Lower lobe of right lung (tissue), 2 donors: ENCODE results near the gene TRAPPC2L. TPM values are rescaled to one million over a fixed set of nuclear protein-coding genes. Genes with fewer than 3 reads are reported as not detected.

Experiments used
- ATAC-seq, 2 donors: fragments of 200-7000 bp; cut with Tn5 transposase; one replicate each; pipeline ENCODE4 v1.9.1; 2020 to 2022; ENCODE audit warnings: mild to moderate bottlenecking in 2 of 2, moderate library complexity in 2 of 2
- DNase-seq: peaks from one replicate; pipeline ENCODE4 v3.0.0-alpha.2; 2020
- H3K27ac ChIP-seq: fragments of 200-600 bp; one replicate; pipeline ENCODE4 v1.8.0; 2022
- H3K27me3 ChIP-seq: fragments of 200-600 bp; one replicate; pipeline ENCODE4 v1.8.0; 2022; ENCODE audit warnings: low read depth
- H3K36me3 ChIP-seq: fragments of 200-600 bp; one replicate; pipeline ENCODE4 v1.8.0; 2022; ENCODE audit warnings: mild to moderate bottlenecking
- H3K4me1 ChIP-seq: fragments of 200-600 bp; one replicate; pipeline ENCODE4 v1.8.0; 2022
- H3K4me3 ChIP-seq: fragments of 200-600 bp; one replicate; pipeline ENCODE4 v1.8.0; 2022; ENCODE audit warnings: mild to moderate bottlenecking
- H3K9me3 ChIP-seq: fragments of 200-600 bp; one replicate; pipeline ENCODE4 v1.8.0; 2022
- intact Hi-C: fragments of 100-400 bp; cut with DNase I; formaldehyde crosslinking; loops from one replicate; pipeline ENCODE4 v1.11.0; 2022
- total RNA-seq: library from RNA; stranded (reverse); fragmentation: NEBNext Ultra II Directional; extraction: Animal tissue kit (Norgen Biotek cat#: 25700); gene quantifications from one replicate; pipeline ENCODE4 v1.2.1, GENCODE V29; 2021
- TF ChIP-seq, protein P1 (sequence below): fragments of 200-600 bp; IDR thresholded peaks from one replicate; pipeline ENCODE4 v1.8.0; 2022; ENCODE audit warnings: antibody characterized with exemption, mild to moderate bottlenecking
- donor health status: DM: no; HTN: yes; CAD: no; lungs with severe emphysema.

Gene TRAPPC2L
- total RNA-seq, 1 donor from 2014 or later = 51.4 TPM

- H3K9me3 ChIP-seq = no peaks in the 10 kb centered on the region
- ATAC-seq (no peak), DNase-seq (no peak)
- H3K4me1 ChIP-seq = no peaks in the 10 kb centered on the region
- no peaks in the 10 kb centered on the region for H3K36me3 ChIP-seq
- peak overlapping the region; percentile 46 for H3K27ac ChIP-seq
- peaks cover 11% of the 10 kb centered on the region for H3K27me3 ChIP-seq
- TF ChIP-seq, protein P1, sequence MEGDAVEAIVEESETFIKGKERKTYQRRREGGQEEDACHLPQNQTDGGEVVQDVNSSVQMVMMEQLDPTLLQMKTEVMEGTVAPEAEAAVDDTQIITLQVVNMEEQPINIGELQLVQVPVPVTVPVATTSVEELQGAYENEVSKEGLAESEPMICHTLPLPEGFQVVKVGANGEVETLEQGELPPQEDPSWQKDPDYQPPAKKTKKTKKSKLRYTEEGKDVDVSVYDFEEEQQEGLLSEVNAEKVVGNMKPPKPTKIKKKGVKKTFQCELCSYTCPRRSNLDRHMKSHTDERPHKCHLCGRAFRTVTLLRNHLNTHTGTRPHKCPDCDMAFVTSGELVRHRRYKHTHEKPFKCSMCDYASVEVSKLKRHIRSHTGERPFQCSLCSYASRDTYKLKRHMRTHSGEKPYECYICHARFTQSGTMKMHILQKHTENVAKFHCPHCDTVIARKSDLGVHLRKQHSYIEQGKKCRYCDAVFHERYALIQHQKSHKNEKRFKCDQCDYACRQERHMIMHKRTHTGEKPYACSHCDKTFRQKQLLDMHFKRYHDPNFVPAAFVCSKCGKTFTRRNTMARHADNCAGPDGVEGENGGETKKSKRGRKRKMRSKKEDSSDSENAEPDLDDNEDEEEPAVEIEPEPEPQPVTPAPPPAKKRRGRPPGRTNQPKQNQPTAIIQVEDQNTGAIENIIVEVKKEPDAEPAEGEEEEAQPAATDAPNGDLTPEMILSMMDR = no peak
- no peak overlapping the region for H3K4me3 ChIP-seq
- intact Hi-C loops = no loop called here
Observed at GRCh38 chr16:88908307-88908706, 51.4 kb downstream of the TRAPPC2L start.

DNA sequence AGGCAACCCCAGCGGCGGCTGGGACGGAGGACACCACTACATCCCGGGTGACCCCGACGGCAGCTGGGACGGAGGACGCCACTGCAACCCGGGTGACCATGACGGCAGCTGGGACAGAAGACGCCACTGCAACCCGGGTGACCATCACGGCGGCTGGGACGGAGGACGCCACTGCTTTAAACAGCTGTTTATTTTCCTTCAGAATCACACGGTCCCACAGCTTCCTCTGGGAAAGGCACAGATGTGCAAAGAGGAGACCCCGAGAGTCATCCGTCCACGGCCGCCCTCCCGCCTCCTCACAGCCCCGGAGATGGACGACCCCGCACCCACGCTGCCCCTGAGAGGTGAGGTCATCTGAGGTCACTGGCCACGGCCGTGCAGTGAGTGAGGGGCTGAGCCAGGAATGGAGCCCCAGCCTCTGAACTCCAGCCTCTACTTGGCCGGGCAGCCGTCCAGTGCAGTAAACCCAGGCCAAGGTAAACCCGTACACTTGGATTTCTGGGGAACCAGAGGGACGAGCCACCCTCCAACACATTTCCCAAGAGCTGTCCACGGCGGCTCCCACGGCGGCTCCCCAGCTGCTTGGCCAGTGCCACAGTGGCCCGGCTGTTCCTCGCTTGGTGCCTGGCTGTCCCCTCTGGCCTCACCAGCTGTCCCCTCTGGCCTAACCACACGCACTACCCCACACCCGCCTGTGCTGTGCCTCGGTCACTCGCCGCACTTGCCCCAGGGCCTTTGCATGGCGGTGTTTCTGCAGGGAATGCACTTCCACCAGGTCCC lies 52.7 kb downstream of the TRAPPC2L start:
- no peaks in the 10 kb centered on the region for H3K4me1 ChIP-seq
- H3K4me3 ChIP-seq = no peak overlapping the region
- no peak for DNase-seq
- no peaks in the 10 kb centered on the region for H3K9me3 ChIP-seq
- peak overlapping the region; percentile 58 for H3K27ac ChIP-seq
- no peak for ATAC-seq
- TF ChIP-seq, protein P1 = no peak
- intact Hi-C loops = no loop called here
- peaks cover 11% of the 10 kb centered on the region for H3K27me3 ChIP-seq
- H3K36me3 ChIP-seq = no peaks in the 10 kb centered on the region

DNA sequence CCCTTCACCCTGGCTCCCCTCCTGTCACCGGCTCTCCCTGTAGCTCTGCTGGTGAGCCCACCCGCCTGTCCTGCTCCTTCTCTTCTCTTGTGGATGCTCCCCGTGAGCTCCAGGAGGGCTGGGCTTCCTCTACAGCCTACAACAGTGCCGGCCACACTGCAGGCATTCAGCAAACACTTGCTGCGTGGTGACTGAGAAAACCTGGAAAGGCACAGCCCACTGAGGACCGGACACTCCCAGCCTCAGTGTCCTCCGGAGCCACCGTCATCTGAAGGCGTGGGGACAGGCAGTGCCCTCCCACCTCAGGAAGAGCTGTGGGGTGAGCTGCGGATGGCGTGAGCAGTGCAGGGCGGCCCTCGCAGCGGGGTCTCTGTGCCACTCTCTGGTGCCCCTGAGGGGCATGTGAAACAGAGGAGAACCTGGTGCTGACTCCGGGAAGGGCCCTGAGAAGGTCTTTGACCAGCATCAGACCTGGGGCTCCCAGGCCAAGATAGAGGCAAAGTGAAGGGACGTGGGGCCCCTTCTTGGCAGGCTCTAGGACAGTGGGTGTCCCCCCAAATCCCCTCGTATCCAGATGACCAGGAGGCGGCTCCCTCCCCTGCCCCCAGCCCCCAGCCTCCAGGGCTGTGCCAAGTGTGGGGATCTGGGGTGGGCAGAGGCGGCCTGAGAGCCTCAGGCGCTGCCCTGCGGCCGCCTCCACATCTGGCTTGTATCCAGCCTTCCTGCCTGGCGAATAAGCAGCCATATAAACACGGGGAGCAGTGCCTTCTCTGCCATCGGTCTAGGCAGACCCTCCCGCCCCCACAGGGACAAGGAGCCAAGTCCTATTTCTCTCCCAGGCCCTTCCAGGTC lies 53.6 kb downstream of the TRAPPC2L start:
- ATAC-seq = no peak

GRCh38 chr16:88911136-88911945 lies 54.4 kb downstream of the TRAPPC2L start:
- DNase-seq (no peak), ATAC-seq (no peak)
- TF ChIP-seq, protein P1 = no peak
- Histone ChIP-seq H3K9me3 (no peaks in the 10 kb centered on the region), H3K4me1 (no peaks in the 10 kb centered on the region), H3K4me3 (no peak overlapping the region), H3K27ac (peak overlapping the region; percentile 24), H3K36me3 (no peaks in the 10 kb centered on the region), H3K27me3 (peaks cover 11% of the 10 kb centered on the region)
- intact Hi-C loops = no loop called here

More for the DNA sequence above, 53.6 kb downstream of the TRAPPC2L start:
- Histone ChIP-seq H3K4me1 (no peaks in the 10 kb centered on the region), H3K27ac (peak overlapping the region; percentile 24), H3K27me3 (peaks cover 11% of the 10 kb centered on the region), H3K9me3 (no peaks in the 10 kb centered on the region), H3K4me3 (no peak overlapping the region), H3K36me3 (no peaks in the 10 kb centered on the region)
- intact Hi-C loops = no loop called here
- TF ChIP-seq, protein P1 = no peak
- DNase-seq = no peak

- ATAC-seq (no peak), DNase-seq (no peak)
- intact Hi-C loops = no loop called here
- H3K27ac ChIP-seq = no peak overlapping the region
- H3K4me1 ChIP-seq = no peaks in the 10 kb centered on the region
- TF ChIP-seq, protein P1 = no peak
- H3K4me3 ChIP-seq = no peak overlapping the region
- H3K9me3 ChIP-seq = no peaks in the 10 kb centered on the region
- no peaks in the 10 kb centered on the region for H3K36me3 ChIP-seq
- H3K27me3 ChIP-seq = peaks cover 11% of the 10 kb centered on the region
Observed at GRCh38 chr16:88911946-88912310, 55.0 kb downstream of the TRAPPC2L start.
